MCF 10A (cell line): Measurements from ENCODE around the gene SNTA1. TPM values are rescaled to one million over a fixed set of nuclear protein-coding genes. Genes with fewer than 3 reads are reported as not detected.
A peak's percentile ranks its signal among the peaks of the same experiment; 100 is the strongest.

ENCODE experiments used
- Bru-seq: library from RNA; stranded (reverse); fragments of 400-500 nt; gene quantifications from one replicate; lab custom pipeline; 2021; lab: Mats Ljungman, UMichigan
- BruChase-seq, 2 experiments: library from RNA; stranded (reverse); fragments of 400-500 nt; gene quantifications; one replicate each; lab custom pipeline; 2021; lab: Mats Ljungman, UMichigan
- BruUV-seq: library from RNA; stranded (reverse); fragments of 400-500 nt; replicated peaks from 2 replicates; lab custom pipeline; 2021; lab: Mats Ljungman, UMichigan
- CTCF ChIA-PET: fragments of 300-600 bp; sonication (Branson Sonifier 250); formaldehyde crosslinking; extraction: SDS; loops from one replicate; lab custom pipeline; 2021; ENCODE audit warnings: antibody characterized with exemption, inconsistent platforms; lab: Yijun Ruan, JAX
- POLR2A ChIA-PET: fragments of 300-600, 350-650 bp; sonication (Branson Sonifier 250); formaldehyde crosslinking; extraction: SDS; loops from one replicate; lab custom pipeline; 2020; ENCODE audit warnings: antibody characterized with exemption, inconsistent platforms; lab: Yijun Ruan, JAX
- DNase-seq: peaks from one replicate; pipeline ENCODE4 v3.0.0-alpha.2; 2018; ENCODE audit not compliant: unreplicated experiment
- H3K27ac Mint-ChIP-seq: one replicate; pipeline ENCODE4 v1.8.0; 2022; ENCODE audit warnings: mild to moderate bottlenecking, low read depth, mixed read lengths; ENCODE audit not compliant: unreplicated experiment
- H3K27me3 Mint-ChIP-seq: one replicate; pipeline ENCODE4 v1.8.0; 2022; ENCODE audit warnings: mixed read lengths; ENCODE audit not compliant: insufficient read depth, unreplicated experiment
- H3K36me3 Mint-ChIP-seq: one replicate; pipeline ENCODE4 v1.8.0; 2022; ENCODE audit warnings: mild to moderate bottlenecking, moderate library complexity, mixed read lengths; ENCODE audit not compliant: insufficient read depth, unreplicated experiment
- H3K4me1 Mint-ChIP-seq: one replicate; pipeline ENCODE4 v1.8.0; 2022; ENCODE audit warnings: mixed read lengths; ENCODE audit not compliant: insufficient read depth, unreplicated experiment
- H3K4me3 Mint-ChIP-seq: one replicate; pipeline ENCODE4 v1.8.0; 2022; ENCODE audit warnings: mild to moderate bottlenecking, moderate library complexity, mixed read lengths; ENCODE audit not compliant: unreplicated experiment
- H3K9me3 Mint-ChIP-seq: one replicate; pipeline ENCODE4 v1.8.0; 2022; ENCODE audit warnings: mixed read lengths; ENCODE audit not compliant: unreplicated experiment
- intact Hi-C: fragments of 100-400 bp; cut with micrococcal nuclease; formaldehyde crosslinking; loops from 2 replicates; pipeline ENCODE4 v1.14.1; 2022
- long read RNA-seq: library from polyadenylated mRNA; stranded (forward); transcript quantifications from one replicate; pipeline ENCODE4 v2.0.0, GENCODE V29; 2022
- total RNA-seq: library from RNA; stranded (reverse); gene quantifications from 2 replicates; pipeline ENCODE4 v1.2.3, GENCODE V29; 2022
- TF ChIP-seq, protein P1 (sequence below): fragments of 200-600 bp; IDR thresholded peaks from one replicate; pipeline ENCODE4 v1.8.0; 2022; ENCODE audit warnings: antibody characterized with exemption, mild to moderate bottlenecking; ENCODE audit not compliant: unreplicated experiment

SNTA1 gene
- total RNA-seq (1.4 and 2.0 TPM in 2 replicates), Bru-seq, nascent RNA (percentile 24 among the genes with signal in this experiment), BruChase-seq, experiment 1, labeled RNA remaining after a 6-hour chase (percentile 23 among the genes with signal in this experiment), BruChase-seq, experiment 2, labeled RNA remaining after a 2-hour chase (percentile 24 among the genes with signal in this experiment)
- long read RNA-seq, partial matches to known transcripts, result 0 of 2 reads
- long read RNA-seq, other reads (novel, unspliced or antisense), result 0 of 2 reads

DNA sequence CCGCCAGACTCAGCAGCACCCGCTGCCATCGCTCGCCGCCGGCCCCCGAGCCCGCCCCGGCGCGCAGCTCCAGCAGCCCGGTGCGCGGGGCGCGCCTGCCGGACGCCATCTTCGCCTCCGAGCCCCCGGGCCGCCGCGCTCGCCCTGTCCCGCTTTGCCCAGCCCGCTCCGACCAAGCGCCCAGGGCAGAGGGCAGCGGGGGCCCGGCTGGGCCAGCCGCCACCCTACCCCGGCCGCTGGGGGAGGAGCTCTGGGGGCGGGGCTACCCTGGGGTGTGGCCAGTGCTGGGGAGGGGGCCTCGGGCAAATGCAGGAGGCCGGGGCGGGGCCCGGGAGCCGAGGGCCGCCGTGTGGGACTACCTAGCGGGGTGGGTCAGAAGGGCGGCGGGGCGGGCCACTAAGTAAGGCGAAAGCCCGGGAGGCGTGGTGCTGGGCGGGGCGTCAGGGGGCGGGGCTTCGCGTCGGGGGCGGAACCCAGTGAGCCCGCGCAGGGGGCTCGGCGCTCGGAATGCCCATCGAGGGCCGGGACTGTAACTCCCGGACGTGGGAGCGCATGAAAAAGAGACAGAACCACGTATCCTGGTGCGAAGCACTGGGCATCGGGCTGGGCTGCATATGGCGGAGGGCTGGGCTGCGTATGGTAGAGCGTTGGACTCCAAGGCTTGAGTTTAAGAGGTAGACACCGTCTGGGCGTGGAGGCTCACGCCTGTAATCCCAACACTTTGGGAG lies at the start of gene SNTA1:
Gene SNTA1 (minus strand): TSS at position 252 of the 728 bp plus-strand sequence. CDS start 143 bp downstream, at position 109.
- H3K9me3 Mint-ChIP-seq, result no peaks in the 10 kb centered on the region
- H3K4me3 Mint-ChIP-seq, result peak within 1 kb of the TSS; percentile 73
- no peaks in the 10 kb centered on the region for H3K27me3 Mint-ChIP-seq
- peaks cover 4% of the 10 kb centered on the region for H3K4me1 Mint-ChIP-seq
- no peaks in the 10 kb centered on the region for H3K36me3 Mint-ChIP-seq
- BruUV-seq, result no TSS peak
- intact Hi-C loops, result loop anchor here (2.0 kb wide), 1 partner anchor 27 kb away; no protein-coding TSS in a partner anchor
- DNase-seq, result peak; percentile 77
- CTCF ChIA-PET, result interaction anchor here (0.6 to 2.2 kb wide), 4 partner anchors 10 to 369 kb away, joined by 3 to 9 read pairs (median 4); no protein-coding TSS in a partner anchor
- no peak within 1 kb of the TSS for H3K27ac Mint-ChIP-seq
- TF ChIP-seq, protein P1, sequence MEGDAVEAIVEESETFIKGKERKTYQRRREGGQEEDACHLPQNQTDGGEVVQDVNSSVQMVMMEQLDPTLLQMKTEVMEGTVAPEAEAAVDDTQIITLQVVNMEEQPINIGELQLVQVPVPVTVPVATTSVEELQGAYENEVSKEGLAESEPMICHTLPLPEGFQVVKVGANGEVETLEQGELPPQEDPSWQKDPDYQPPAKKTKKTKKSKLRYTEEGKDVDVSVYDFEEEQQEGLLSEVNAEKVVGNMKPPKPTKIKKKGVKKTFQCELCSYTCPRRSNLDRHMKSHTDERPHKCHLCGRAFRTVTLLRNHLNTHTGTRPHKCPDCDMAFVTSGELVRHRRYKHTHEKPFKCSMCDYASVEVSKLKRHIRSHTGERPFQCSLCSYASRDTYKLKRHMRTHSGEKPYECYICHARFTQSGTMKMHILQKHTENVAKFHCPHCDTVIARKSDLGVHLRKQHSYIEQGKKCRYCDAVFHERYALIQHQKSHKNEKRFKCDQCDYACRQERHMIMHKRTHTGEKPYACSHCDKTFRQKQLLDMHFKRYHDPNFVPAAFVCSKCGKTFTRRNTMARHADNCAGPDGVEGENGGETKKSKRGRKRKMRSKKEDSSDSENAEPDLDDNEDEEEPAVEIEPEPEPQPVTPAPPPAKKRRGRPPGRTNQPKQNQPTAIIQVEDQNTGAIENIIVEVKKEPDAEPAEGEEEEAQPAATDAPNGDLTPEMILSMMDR, result no peak
- POLR2A ChIA-PET, result interaction anchor here (0.6 to 1.1 kb wide), 6 partner anchors 9 to 550 kb away, joined by 3 to 7 read pairs (median 4); partner anchors contain the start of genes CBFA2T2 and CDK5RAP1

DNA sequence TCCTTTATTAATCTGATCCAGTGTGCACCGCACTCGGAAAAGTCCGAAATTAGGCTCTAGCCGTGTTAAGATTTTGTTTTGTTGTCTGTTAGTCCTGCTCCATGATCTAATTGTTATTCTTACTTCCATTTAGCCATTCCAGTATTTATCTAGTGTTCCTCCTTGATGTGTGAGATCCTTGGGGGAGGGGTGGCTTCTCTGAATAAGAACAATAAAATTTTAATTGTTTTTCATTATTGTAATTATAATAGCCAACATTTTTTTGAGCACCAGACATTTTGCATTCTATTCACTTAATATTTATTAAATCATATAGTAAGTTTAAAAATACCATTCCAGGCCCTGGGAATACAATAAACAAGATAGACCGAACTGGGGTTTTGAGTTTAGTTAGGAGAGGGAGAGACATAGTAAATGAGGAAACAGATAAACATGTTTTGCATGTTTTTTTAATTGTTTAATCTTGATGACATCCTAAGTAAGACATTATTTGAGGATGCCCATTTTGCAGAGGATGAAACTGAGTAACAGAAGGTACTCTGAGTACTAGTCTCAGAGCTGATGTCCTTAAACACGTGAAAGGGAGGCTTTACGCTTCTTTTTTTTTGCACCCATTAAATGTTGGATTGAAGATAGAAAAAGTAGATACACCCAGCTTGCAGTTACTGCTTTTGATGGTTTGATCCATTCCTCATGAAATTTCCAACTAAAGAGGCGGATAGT lies 47.5 kb upstream of the SNTA1 start:
- Mint-ChIP-seq H3K27me3 (no peaks in the 10 kb centered on the region), H3K4me3 (peak overlapping the region; percentile 83), H3K27ac (no peak overlapping the region), H3K4me1 (no peaks in the 10 kb centered on the region), H3K9me3 (no peaks in the 10 kb centered on the region), H3K36me3 (no peaks in the 10 kb centered on the region)
- CTCF ChIA-PET, result interaction anchor here (0.6 to 1.1 kb wide), 4 partner anchors 25 to 178 kb away, joined by 3 to 4 read pairs (median 4); no protein-coding TSS in a partner anchor
- POLR2A ChIA-PET, result interaction anchor here (0.6 to 2.6 kb wide), 31 partner anchors 9 to 621 kb away, joined by 3 to 38 read pairs (median 4); partner anchors contain the start of genes ACTL10, C20orf144, CDK5RAP1 and CHMP4B
- TF ChIP-seq, protein P1, result no peak
- TSS peak; percentile 53 for BruUV-seq
- no peak for DNase-seq
- intact Hi-C loops, result no loop called here

DNA sequence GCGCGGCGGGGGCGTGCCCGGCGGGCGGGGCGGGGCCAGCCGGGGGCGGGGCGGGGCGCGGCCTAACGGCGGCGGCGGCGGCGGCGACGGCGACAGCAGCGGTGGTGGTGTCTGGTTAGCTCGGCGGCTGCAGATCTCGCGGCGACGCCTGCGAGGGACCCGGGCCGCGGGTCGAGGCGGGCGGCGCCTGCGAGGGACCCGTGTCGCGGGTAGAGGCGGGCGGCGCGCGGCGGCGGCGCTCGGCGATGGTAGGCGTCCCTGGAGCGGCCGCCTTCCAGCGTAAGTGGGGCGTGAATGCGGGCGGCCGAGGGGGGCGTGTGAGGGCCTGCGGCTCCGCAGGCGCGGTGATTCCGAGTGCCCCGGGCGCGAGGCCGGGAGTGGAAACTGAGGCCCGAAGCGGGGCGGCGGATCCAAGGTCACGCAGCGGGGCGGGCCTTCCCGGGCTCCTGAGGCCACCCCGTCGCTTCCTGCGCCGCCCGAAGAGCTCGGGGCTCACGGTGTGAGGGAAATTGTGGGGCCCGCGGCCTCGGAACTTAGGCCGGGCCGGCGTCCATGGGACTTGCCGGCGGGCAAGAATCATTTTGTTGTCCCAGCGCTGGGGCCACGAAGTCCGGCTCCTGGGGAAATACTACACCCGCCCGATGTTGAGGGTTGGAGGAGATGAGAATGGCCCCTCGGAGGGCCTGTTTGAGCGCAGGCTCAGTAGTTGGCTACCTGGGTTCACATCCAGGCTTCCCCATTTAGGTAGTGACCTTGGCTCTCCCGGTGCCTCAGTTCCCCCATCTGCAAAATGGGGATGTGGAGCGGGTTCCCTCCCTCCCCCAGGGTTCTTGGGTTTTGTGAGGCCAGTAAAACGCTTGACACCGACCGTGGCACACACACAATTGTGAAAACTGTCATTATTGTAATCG lies 46.7 kb upstream of the SNTA1 start, which contains the start of gene CBFA2T2:
Gene CBFA2T2 (plus strand): TSS at position 74 of the 911 bp plus-strand sequence. CDS start 172 bp downstream, at position 246.
- ChIA-PET CTCF (interaction anchor here (0.6 to 1.1 kb wide), 3 partner anchors 10 to 315 kb away, joined by 3 to 4 read pairs (median 3); no protein-coding TSS in a partner anchor), POLR2A (interaction anchor here (0.6 to 2.6 kb wide), 53 partner anchors 10 to 1133 kb away, joined by 3 to 38 read pairs (median 4); partner anchors contain the start of genes ACTL10, C20orf144, CDK5RAP1 and CHMP4B)
- Mint-ChIP-seq H3K27ac (peak within 1 kb of the TSS; percentile 75), H3K4me3 (peak within 1 kb of the TSS; percentile 83), H3K4me1 (no peaks in the 10 kb centered on the region), H3K9me3 (no peaks in the 10 kb centered on the region), H3K36me3 (no peaks in the 10 kb centered on the region), H3K27me3 (no peaks in the 10 kb centered on the region)
- peak; percentile 54 for DNase-seq
- intact Hi-C loops, result no loop called here
- TF ChIP-seq, protein P1, result no peak
- no TSS peak for BruUV-seq
